Measurements from ENCODE around the gene LAMA3.

LAMA3 gene

GRCh38 chr18:23871410-23871809 is 182.2 kb downstream of the LAMA3 start:
- TF ChIP-seq, protein P1, sequence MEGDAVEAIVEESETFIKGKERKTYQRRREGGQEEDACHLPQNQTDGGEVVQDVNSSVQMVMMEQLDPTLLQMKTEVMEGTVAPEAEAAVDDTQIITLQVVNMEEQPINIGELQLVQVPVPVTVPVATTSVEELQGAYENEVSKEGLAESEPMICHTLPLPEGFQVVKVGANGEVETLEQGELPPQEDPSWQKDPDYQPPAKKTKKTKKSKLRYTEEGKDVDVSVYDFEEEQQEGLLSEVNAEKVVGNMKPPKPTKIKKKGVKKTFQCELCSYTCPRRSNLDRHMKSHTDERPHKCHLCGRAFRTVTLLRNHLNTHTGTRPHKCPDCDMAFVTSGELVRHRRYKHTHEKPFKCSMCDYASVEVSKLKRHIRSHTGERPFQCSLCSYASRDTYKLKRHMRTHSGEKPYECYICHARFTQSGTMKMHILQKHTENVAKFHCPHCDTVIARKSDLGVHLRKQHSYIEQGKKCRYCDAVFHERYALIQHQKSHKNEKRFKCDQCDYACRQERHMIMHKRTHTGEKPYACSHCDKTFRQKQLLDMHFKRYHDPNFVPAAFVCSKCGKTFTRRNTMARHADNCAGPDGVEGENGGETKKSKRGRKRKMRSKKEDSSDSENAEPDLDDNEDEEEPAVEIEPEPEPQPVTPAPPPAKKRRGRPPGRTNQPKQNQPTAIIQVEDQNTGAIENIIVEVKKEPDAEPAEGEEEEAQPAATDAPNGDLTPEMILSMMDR (conservative IDR thresholded peaks at IDR 0.05; ENCODE audit: low read depth, low read length): no peak
- H3K4me3 ChIP-seq (ENCODE audit: low read length): no peak overlapping the region
- DNase-seq (ENCODE audit: low read depth): no peak

- no peak for DNase-seq (ENCODE audit: low read depth)
- no peak overlapping the region for H3K4me3 ChIP-seq (ENCODE audit: low read length)
- TF ChIP-seq, protein P1 (conservative IDR thresholded peaks at IDR 0.05; ENCODE audit: low read depth, low read length): no peak
These were observed 183.7 kb downstream of the LAMA3 start for GRCh38 chr18:23872701-23873550.

- H3K4me3 ChIP-seq (ENCODE audit: low read length): no peak overlapping the region
- TF ChIP-seq, protein P1 (conservative IDR thresholded peaks at IDR 0.05; ENCODE audit: low read depth, low read length): no peak
These were observed 187.0 kb downstream of the LAMA3 start for GRCh38 chr18:23875966-23876895.

DNA sequence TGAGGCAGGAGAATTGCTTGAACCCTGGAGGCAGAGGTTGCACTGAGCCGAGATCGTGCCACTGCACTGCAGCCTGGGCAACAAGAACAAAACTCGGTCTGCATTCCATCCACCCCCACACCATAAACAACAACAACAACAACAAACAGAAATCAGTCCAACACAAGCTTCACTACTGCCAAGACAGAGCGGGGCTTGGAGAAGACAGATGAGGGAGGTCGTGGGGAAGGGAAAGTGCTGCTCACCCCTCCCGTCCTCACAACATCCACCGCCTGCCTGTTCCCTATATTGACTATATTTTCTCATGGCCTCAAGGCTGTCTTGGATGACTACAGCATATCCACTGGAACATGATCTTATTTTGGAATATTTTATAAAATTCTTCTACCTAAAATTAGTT is 187.7 kb downstream of the LAMA3 start:
- DNase-seq (ENCODE audit: low read depth): no peak
- TF ChIP-seq, protein P1 (conservative IDR thresholded peaks at IDR 0.05; ENCODE audit: low read depth, low read length): no peak
- H3K4me3 ChIP-seq (ENCODE audit: low read length): no peak overlapping the region

More at GRCh38 chr18:23875966-23876895, 187.0 kb downstream of the LAMA3 start:
- DNase-seq (ENCODE audit: low read depth): no peak

DNA sequence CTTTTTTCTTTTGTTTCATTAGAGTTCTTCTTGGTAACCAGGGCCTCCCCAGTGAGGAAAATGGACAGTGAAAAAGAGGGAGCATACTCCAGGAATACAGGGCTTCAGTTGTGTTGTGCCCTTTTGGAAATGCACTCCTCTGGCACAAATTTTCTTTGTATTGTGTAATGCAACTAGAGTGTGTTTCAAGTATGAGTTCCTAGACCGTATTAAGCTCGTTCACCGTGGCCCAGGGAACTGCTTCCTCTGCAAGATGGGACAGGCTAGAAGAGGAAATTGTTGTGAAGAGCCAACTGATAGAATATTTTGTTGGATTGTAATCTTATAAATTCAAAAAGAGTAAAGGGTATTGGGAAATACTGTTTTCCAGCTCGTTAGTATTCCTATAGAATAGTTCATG is 188.1 kb downstream of the LAMA3 start:
- no peak for DNase-seq (ENCODE audit: low read depth)
- H3K4me3 ChIP-seq (ENCODE audit: low read length): no peak overlapping the region
- TF ChIP-seq, protein P1 (conservative IDR thresholded peaks at IDR 0.05; ENCODE audit: low read depth, low read length): no peak

GRCh38 chr18:23878336-23878900 is 189.2 kb downstream of the LAMA3 start:
- DNase-seq (ENCODE audit: low read depth): no peak
- no peak overlapping the region for H3K4me3 ChIP-seq (ENCODE audit: low read length)
- TF ChIP-seq, protein P1 (conservative IDR thresholded peaks at IDR 0.05; ENCODE audit: low read depth, low read length): no peak

Measured in retinal pigment epithelial cell (primary cell).